ENCODE results near the gene PBX3. TPM values are rescaled to one million over a fixed set of nuclear protein-coding genes. Genes with fewer than 3 reads are reported as not detected.

PBX3 gene
- total and polyA plus RNA-seq, 10 donors = 7.2 to 58.4 (median 34.1) TPM

- intact Hi-C loops (cut with DNase I; ENCODE audit: low total_unique reads) = no loop called here
- H3K9me3 ChIP-seq = no peaks in the 10 kb centered on the region
- no peaks in the 10 kb centered on the region for H3K36me3 ChIP-seq
- H3K27me3 ChIP-seq (replicated peaks in 1 of 7) = no peaks in the 10 kb centered on the region
- no peak for TF ChIP-seq POLR2AphosphoS5 (IDR thresholded peaks at IDR 0.05)
- TF ChIP-seq, protein P1, sequence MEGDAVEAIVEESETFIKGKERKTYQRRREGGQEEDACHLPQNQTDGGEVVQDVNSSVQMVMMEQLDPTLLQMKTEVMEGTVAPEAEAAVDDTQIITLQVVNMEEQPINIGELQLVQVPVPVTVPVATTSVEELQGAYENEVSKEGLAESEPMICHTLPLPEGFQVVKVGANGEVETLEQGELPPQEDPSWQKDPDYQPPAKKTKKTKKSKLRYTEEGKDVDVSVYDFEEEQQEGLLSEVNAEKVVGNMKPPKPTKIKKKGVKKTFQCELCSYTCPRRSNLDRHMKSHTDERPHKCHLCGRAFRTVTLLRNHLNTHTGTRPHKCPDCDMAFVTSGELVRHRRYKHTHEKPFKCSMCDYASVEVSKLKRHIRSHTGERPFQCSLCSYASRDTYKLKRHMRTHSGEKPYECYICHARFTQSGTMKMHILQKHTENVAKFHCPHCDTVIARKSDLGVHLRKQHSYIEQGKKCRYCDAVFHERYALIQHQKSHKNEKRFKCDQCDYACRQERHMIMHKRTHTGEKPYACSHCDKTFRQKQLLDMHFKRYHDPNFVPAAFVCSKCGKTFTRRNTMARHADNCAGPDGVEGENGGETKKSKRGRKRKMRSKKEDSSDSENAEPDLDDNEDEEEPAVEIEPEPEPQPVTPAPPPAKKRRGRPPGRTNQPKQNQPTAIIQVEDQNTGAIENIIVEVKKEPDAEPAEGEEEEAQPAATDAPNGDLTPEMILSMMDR (IDR thresholded peaks at IDR 0.05 in 8 of 11, conservative IDR thresholded peaks at IDR 0.05 in 3 of 11) = no peak
- no peak for TF ChIP-seq POLR2A (IDR thresholded peaks at IDR 0.05)
- peaks cover 0 to 8% (median under 1%) of the 10 kb centered on the region in 6 donors for H3K4me1 ChIP-seq
- 90 to 94% (median 91%) methylated on average over 6 of the region's 6 CpGs for WGBS, 5 donors
- no peak overlapping the region for H3K4me3 ChIP-seq
- H3K27ac ChIP-seq = no peak overlapping the region
- no peak for DNase-seq
These were observed 136.5 kb downstream of the PBX3 start for GRCh38 chr9:125883565-125884217.

- Histone ChIP-seq H3K4me1 (peaks cover 0 to 13% (median 4%) of the 10 kb centered on the region in 6 donors), H3K27me3 (replicated peaks in 1 of 7) (peaks cover 0 to 5% (median 0%) of the 10 kb centered on the region in 7 donors), H3K27ac (no peak overlapping the region), H3K4me3 (no peak overlapping the region), H3K9me3 (no peaks in the 10 kb centered on the region), H3K36me3 (no peaks in the 10 kb centered on the region)
- TF ChIP-seq, protein P1 (IDR thresholded peaks at IDR 0.05 in 8 of 11, conservative IDR thresholded peaks at IDR 0.05 in 3 of 11) = no peak
- no peak for TF ChIP-seq POLR2AphosphoS5 (IDR thresholded peaks at IDR 0.05)
- TF ChIP-seq POLR2A (IDR thresholded peaks at IDR 0.05) = no peak
- intact Hi-C loops (cut with DNase I; ENCODE audit: low total_unique reads) = no loop called here
- no peak for DNase-seq
These were observed 137.0 kb downstream of the PBX3 start for GRCh38 chr9:125884218-125884595.

DNA sequence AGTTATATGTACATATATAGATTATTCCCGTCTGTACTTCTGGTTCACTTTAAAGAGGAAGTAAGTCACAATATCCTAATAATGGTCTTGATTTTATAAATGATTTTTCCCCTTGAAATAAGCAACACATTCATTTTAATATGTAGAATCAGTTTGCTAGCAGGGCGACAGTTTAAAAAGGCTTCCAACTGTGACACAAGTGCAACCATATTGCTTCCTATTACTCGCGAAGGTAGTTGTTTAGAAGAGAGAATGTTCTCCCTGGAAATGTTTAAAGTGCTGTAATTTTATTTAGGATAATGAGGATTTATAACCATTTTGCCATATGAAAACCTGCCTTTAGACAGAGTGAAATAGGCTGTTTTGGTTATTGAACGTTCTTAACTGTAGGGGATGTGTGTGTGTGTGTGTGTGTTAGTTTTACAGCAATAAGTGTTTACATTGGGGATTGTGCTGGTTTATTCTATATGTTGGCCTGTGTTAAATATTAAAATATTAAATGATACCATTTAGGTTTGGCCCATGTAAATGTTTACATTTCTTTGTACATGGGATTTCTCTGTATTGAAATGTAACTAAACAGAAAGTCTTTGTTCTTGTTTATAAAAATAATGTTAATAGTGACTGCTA is 138.3 kb downstream of the PBX3 start:
- 76 to 90% (median 80%) methylated on average over 5 of the region's 5 CpGs for WGBS, 5 donors
- no peak for TF ChIP-seq POLR2AphosphoS5 (IDR thresholded peaks at IDR 0.05)
- TF ChIP-seq, protein P1 (IDR thresholded peaks at IDR 0.05 in 8 of 11, conservative IDR thresholded peaks at IDR 0.05 in 3 of 11) = no peak
- no peak for TF ChIP-seq POLR2A (IDR thresholded peaks at IDR 0.05)
- no peak for DNase-seq
- H3K4me3 ChIP-seq = no peak overlapping the region
- H3K9me3 ChIP-seq = no peaks in the 10 kb centered on the region
- intact Hi-C loops (cut with DNase I; ENCODE audit: low total_unique reads) = no loop called here
- no peaks in the 10 kb centered on the region for H3K36me3 ChIP-seq
- H3K27ac ChIP-seq = no peak overlapping the region
- H3K4me1 ChIP-seq = peaks cover 0 to 24% (median 13%) of the 10 kb centered on the region in 6 donors
- H3K27me3 ChIP-seq (replicated peaks in 1 of 7) = peaks cover 0 to 16% (median 0%) of the 10 kb centered on the region in 7 donors

GRCh38 chr9:125886365-125886764 is 139.2 kb downstream of the PBX3 start:
- Histone ChIP-seq H3K36me3 (no peaks in the 10 kb centered on the region), H3K4me3 (no peak overlapping the region), H3K9me3 (no peaks in the 10 kb centered on the region), H3K27me3 (replicated peaks in 1 of 7) (peaks cover 0 to 19% (median 0%) of the 10 kb centered on the region in 7 donors), H3K27ac (no peak overlapping the region), H3K4me1 (peaks cover 0 to 29% (median 15%) of the 10 kb centered on the region in 6 donors)
- intact Hi-C loops (cut with DNase I; ENCODE audit: low total_unique reads) = no loop called here
- no peak for DNase-seq
- no peak for TF ChIP-seq POLR2AphosphoS5 (IDR thresholded peaks at IDR 0.05)
- 69 to 92% (median 72%) methylated on average over 3 of the region's 3 CpGs for WGBS, 5 donors
